Measurements from ENCODE around the gene TLCD2.
A peak's percentile ranks its signal among the peaks of the same experiment; 100 is the strongest.

The TLCD2 gene, protein sequence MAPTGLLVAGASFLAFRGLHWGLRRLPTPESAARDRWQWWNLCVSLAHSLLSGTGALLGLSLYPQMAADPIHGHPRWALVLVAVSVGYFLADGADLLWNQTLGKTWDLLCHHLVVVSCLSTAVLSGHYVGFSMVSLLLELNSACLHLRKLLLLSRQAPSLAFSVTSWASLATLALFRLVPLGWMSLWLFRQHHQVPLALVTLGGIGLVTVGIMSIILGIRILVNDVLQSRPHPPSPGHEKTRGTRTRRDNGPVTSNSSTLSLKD

GRCh38 chr17:1709971-1710806 lies at the start of gene TLCD2:
TLCD2 (minus strand) TSS chr17:1710377; CDS start chr17:1710242, 135 bp downstream.
- TF ChIP-seq JUND (IDR thresholded peaks at IDR 0.05; ENCODE audit: low read depth), result no peak
- in situ Hi-C loops (cut with HindIII; ENCODE audit: low pct_unique_long_range_greater_than_20kb, low sequenced_read_pairs), result no loop called here
- peak; percentile 76 to 77 for DNase-seq (ENCODE audit: low read depth in 1 of 2, low spot score in 1 of 2)

DNA sequence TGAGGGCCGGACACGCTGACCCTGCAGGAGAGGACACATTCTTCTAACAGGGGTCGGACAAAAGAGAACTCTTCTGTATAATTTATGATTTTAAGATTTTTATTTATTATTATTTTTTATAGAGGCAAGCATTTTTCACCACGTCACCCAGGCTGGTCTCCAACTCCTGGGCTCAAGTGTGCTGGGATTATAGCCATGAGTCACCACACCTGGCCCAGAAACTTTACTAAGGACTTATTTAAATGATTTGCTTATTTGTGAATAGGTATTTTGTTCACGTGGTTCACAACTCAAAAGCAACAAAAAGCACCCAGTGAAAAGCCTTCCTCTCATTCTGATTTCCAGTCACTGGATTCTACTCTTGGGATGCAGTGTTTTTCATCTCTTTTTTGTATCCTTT lies 49.4 kb upstream of the TLCD2 start:
- TF ChIP-seq JUND (IDR thresholded peaks at IDR 0.05; ENCODE audit: low read depth), result no peak
- DNase-seq (ENCODE audit: low read depth in 1 of 2, low spot score in 1 of 2), result no peak
- in situ Hi-C loops (cut with HindIII; ENCODE audit: low pct_unique_long_range_greater_than_20kb, low sequenced_read_pairs), result no loop called here

DNA sequence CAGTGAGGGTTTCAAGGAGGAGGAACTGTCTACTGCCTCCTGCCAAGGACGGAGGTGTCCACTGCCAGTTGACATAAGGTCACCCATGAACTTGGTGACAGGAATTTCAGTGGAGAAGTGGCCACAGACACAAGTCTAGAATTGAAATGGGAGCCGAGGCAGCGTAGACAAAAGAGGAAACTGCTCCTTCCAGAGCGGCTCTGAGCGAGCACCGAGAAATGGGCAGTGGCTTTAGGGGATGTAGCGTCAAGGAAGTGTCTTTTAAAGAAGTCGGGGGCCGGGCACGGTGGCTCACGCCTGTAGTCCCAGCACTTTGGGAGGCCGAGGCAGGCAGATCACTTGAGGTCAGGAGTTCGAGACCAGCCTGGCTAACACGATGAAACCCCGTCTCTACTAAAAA lies 48.6 kb upstream of the TLCD2 start:
- no peak for TF ChIP-seq JUND (IDR thresholded peaks at IDR 0.05; ENCODE audit: low read depth)
- in situ Hi-C loops (cut with HindIII; ENCODE audit: low pct_unique_long_range_greater_than_20kb, low sequenced_read_pairs), result no loop called here

DNA sequence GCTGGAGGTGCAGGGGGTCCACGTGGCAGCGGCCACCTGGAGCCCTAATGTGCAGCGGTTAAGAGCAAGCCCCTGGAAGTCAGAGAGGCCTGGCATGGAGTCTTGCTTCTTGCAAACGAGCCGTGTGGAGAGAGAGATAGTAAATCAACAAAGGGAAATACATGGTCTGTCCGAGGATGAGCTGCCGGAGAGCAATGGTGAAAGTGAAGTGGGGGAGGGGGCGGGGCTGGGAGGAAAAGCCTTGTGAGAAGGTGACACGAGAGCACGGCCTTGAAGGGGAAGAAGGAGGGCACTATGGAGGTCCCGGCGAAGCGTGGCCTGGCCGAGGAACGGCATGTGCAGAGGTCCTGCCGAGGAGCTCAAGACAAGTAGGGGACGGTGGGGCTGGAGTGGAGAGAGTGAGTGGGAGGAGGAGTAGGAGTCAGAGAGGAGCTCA lies 45.7 kb upstream of the TLCD2 start:
- no peak for DNase-seq (ENCODE audit: low read depth in 1 of 2, low spot score in 1 of 2)
- TF ChIP-seq JUND (IDR thresholded peaks at IDR 0.05; ENCODE audit: low read depth), result no peak

More for the DNA sequence above, 48.6 kb upstream of the TLCD2 start:
- no peak for DNase-seq (ENCODE audit: low read depth in 1 of 2, low spot score in 1 of 2)

DNA sequence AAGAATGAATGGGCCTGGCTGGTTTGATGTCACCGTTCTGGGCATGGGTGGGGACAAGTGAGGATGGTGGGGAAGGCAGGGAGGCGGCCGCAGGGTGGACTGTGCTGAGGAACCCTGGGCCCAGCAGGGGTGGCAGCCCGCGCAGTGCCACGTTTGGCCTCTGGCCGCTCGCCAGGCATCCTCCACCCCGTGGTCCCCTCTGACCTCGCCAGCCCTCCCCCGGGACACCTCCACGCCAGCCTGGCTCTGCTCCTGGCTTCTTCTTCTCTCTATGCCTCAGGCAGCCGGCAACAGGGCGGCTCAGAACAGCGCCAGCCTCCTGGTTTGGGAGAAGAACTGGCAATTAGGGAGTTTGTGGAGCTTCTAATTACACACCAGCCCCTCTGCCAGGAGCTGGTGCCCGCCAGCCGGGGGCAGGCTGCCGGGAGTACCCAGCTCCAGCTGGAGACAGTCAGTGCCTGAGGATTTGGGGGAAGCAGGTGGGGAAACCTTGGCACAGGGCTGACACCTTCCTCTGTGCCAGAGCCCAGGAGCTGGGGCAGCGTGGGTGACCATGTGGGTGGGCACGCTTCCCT lies 45.2 kb upstream of the TLCD2 start:
- TF ChIP-seq JUND (IDR thresholded peaks at IDR 0.05; ENCODE audit: low read depth), result no peak
- DNase-seq (ENCODE audit: low read depth in 1 of 2, low spot score in 1 of 2), result no peak
- in situ Hi-C loops (cut with HindIII; ENCODE audit: low pct_unique_long_range_greater_than_20kb, low sequenced_read_pairs), result no loop called here

More for the DNA sequence above, 45.7 kb upstream of the TLCD2 start:
- in situ Hi-C loops (cut with HindIII; ENCODE audit: low pct_unique_long_range_greater_than_20kb, low sequenced_read_pairs), result no loop called here

- no peak for DNase-seq (ENCODE audit: low read depth in 1 of 2, low spot score in 1 of 2)
- in situ Hi-C loops (cut with HindIII; ENCODE audit: low pct_unique_long_range_greater_than_20kb, low sequenced_read_pairs), result no loop called here
- no peak for TF ChIP-seq JUND (IDR thresholded peaks at IDR 0.05; ENCODE audit: low read depth)
These were observed 44.4 kb upstream of the TLCD2 start for GRCh38 chr17:1754430-1755112.

DNA sequence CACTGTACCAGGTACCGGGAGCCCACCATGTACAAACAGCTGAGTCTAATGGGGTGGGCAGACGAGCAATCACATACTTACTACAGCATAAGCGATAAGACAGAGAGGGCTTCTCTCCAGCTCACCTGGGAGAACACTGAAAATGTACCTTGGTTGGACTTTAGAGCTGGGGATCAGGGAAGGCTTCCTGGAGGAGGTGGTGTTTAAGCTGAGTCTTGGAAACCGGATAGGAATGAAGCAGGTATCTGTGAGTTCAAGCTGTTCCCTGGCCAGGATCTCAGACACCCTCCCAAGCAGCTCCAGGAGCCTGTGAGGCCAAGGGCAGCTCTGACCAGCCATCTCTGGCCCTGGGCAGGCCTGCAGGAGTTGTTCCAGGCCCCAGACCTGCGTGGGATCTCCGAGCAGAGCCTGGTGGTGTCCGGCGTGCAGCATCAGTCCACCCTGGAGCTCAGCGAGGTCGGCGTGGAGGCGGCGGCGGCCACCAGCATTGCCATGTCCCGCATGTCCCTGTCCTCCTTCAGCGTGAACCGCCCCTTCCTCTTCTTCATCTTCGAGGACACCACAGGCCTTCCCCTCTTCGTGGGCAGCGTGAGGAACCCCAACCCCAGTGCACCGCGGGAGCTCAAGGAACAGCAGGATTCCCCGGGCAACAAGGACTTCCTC lies 43.7 kb upstream of the TLCD2 start:
- in situ Hi-C loops (cut with HindIII; ENCODE audit: low pct_unique_long_range_greater_than_20kb, low sequenced_read_pairs), result no loop called here
- no peak for TF ChIP-seq JUND (IDR thresholded peaks at IDR 0.05; ENCODE audit: low read depth)
- no peak for DNase-seq (ENCODE audit: low read depth in 1 of 2, low spot score in 1 of 2)

- TF ChIP-seq JUND (IDR thresholded peaks at IDR 0.05; ENCODE audit: low read depth), result no peak
- in situ Hi-C loops (cut with HindIII; ENCODE audit: low pct_unique_long_range_greater_than_20kb, low sequenced_read_pairs), result no loop called here
- DNase-seq (ENCODE audit: low read depth in 1 of 2, low spot score in 1 of 2), result peak in 1 of 2 experiments; percentile 27
These were observed 42.5 kb upstream of the TLCD2 start for GRCh38 chr17:1752425-1753262.

GRCh38 chr17:1750628-1751027 lies 40.5 kb upstream of the TLCD2 start:
- DNase-seq (ENCODE audit: low read depth in 1 of 2, low spot score in 1 of 2), result no peak
- TF ChIP-seq JUND (IDR thresholded peaks at IDR 0.05; ENCODE audit: low read depth), result no peak
- in situ Hi-C loops (cut with HindIII; ENCODE audit: low pct_unique_long_range_greater_than_20kb, low sequenced_read_pairs), result no loop called here

DNA sequence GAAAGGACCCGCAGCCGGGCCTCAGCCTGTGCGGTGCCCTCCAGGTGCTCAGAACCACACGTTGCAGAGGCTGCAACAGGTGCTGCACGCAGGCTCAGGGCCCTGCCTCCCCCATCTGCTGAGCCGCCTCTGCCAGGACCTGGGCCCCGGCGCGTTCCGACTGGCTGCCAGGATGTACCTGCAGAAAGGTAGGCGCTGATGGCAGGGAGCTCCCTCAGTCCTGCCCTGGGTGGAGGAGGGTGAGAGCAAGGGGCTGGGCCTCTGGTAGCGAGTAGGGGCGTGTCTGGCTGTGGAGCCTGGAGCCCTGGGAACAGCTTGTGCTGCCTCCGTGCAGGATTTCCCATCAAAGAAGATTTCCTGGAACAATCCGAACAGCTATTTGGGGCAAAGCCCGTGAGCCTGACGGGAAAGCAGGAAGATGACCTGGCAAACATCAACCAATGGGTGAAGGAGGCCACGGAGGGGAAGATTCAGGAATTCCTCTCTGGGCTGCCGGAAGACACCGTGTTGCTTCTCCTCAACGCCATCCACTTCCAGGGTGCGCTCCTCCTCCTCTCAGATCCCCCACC lies 36.9 kb upstream of the TLCD2 start:
- in situ Hi-C loops (cut with HindIII; ENCODE audit: low pct_unique_long_range_greater_than_20kb, low sequenced_read_pairs), result no loop called here
- no peak for DNase-seq (ENCODE audit: low read depth in 1 of 2, low spot score in 1 of 2)

GRCh38 chr17:1745513-1746020 lies 35.4 kb upstream of the TLCD2 start:
- no peak for TF ChIP-seq JUND (IDR thresholded peaks at IDR 0.05; ENCODE audit: low read depth)
- in situ Hi-C loops (cut with HindIII; ENCODE audit: low pct_unique_long_range_greater_than_20kb, low sequenced_read_pairs), result no loop called here

More for the DNA sequence above, 36.9 kb upstream of the TLCD2 start:
- TF ChIP-seq JUND (IDR thresholded peaks at IDR 0.05; ENCODE audit: low read depth), result no peak

More at GRCh38 chr17:1745513-1746020, 35.4 kb upstream of the TLCD2 start:
- DNase-seq (ENCODE audit: low read depth in 1 of 2, low spot score in 1 of 2), result no peak

Measured in T47D (cell line).